Activated T-cell treated with anti-CD3 and anti-CD28 coated beads for 1 hour (primary cell): Measurements from ENCODE around the gene IQCH.

Experiments used
- DNase-seq: peaks from one replicate; pipeline ENCODE4 v3.0.0-alpha.2; 2020; ENCODE audit warnings: low read depth

The IQCH gene

GRCh38 chr15:67300266-67301025, 45.9 kb downstream of the IQCH start:
- DNase-seq: no peak

- DNase-seq: no peak
These were observed 49.1 kb downstream of the IQCH start for GRCh38 chr15:67303490-67304363.

- no peak for DNase-seq
These were observed 50.2 kb downstream of the IQCH start for GRCh38 chr15:67304778-67305177.

DNA sequence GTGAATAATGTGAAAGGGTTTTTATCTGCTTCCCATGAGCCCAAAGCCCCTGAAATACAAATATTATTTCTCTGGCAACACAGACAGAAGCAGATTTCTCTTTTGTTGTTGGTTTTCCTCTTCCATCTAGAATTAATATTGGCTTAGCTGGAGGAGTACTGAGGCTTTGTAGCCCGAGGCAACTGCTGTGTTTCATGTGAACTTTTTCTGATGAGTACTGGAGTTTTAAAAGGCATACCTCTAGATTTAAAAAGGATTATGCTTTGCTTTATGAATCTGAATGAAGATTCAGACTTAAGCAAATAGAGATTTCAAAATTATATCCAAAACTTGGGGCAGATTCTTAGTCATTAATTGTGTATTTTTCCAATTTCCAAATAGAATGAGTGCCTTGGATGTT, 50.9 kb downstream of the IQCH start:
- DNase-seq: no peak

DNA sequence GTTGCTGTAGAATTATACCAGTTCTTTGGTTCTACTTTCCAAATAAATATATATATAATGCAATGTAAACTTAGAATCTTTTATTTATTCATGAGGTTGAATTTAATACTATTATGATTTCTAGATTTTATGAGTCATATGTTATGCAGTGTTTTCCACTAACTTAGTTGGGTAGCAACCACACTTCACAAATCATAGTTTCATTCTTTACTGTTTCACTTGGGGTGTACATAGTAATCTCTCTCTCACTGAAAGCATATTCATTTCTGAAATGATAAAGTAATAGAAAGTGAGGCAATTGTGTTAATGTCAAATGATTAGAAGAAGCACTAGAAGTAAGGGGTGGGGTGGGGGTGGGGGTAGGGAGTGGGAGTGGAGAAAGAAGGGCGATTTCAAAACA, 52.6 kb downstream of the IQCH start:
- no peak for DNase-seq

DNA sequence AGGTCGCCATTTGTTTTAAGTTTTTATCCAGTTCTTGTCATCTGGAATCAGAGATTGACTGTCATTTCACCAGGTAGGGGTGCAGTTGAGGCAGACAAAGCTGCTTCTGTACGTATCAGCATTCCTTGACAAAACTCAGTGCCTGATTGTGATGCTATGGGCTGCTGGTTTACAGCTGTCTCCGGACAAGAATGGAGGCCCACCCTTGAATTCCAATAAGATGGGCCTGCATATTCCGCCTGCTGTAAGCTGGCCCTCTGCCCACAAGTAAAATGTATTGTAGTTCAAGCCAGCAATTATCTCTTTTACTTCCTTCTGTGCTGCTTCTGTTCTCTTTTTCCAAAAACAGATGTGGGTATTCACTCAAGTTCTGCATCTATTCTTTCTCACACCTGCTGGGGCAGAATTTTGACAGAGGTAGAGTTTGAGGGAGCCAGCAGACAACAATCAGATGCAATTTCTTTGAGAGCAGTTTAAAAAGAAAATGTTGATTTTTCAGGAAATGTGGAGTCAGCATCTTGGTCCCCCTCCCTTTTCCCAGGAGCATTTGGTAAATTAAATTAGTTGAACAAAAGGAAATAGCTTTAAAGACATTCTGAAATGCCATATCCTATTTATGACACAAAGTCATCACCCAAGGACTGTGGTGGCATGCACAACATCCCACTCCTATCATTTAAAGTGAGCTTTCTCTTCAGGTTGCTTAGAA, 53.5 kb downstream of the IQCH start:
- DNase-seq: no peak

- DNase-seq: no peak
These were observed 57.1 kb downstream of the IQCH start for GRCh38 chr15:67311731-67312130.

DNA sequence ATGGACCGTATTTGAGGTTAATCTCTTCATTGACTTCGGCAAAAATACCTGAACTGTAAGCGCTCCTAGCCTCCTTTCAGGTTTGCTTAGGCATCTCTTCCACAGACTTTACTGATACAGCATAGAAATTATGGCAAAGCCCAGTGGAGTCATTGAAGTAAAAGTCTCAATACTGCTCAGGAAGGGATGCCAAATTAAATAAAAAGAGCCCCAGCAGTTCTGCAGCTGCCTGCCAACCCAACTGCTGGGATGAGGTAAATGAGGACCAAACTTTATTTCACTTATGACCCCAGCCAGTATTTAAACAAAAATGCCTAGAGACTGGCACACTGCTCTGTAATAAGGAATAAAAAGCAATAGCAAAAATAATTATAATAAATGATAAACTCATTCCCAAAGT, 65.4 kb downstream of the IQCH start:
- DNase-seq: no peak

- DNase-seq: no peak
These were observed 66.8 kb downstream of the IQCH start for GRCh38 chr15:67321352-67321751.

GRCh38 chr15:67322481-67322880, 67.9 kb downstream of the IQCH start:
- no peak for DNase-seq

DNA sequence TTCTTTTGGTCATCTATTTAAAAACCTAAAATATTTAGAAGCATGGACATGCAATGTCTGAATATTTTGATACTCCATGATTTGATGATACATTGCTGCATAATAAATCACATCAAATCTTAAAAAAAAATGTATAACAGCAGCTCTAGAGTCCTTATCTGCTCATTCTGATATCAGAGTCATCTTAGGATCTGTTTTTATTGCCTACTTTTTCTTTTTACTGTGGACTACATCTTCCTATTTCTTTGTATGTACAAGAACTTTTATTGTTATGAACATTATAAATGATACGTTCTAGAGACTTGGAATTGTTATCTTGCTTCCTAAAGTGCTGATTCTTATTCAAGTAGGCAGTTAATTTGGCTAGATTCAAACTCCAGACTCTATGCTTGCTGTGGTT, 72.7 kb downstream of the IQCH start:
- no peak for DNase-seq

DNA sequence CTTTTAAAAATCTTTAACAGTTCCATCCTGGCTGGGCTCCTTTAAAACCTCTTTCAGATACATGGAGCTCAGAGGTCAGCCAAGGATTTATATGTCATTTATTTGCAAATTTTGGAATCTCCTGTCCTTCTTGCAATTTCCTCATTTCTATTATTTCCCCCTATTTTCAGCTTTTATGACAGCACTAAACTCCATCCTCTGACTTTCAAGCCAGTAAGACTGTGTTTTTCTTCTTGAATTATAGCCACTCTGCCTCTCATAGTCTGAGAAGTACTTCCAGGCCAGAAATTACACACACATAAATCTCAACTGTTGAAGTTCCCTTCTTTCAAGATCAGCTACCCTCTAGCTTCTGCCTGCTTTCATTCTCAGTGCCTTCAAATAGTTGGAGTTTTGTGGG, 73.2 kb downstream of the IQCH start:
- DNase-seq: no peak

- no peak for DNase-seq
These were observed 75.6 kb downstream of the IQCH start for GRCh38 chr15:67329984-67330733.

GRCh38 chr15:67331676-67332075, 77.1 kb downstream of the IQCH start:
- DNase-seq: no peak

DNA sequence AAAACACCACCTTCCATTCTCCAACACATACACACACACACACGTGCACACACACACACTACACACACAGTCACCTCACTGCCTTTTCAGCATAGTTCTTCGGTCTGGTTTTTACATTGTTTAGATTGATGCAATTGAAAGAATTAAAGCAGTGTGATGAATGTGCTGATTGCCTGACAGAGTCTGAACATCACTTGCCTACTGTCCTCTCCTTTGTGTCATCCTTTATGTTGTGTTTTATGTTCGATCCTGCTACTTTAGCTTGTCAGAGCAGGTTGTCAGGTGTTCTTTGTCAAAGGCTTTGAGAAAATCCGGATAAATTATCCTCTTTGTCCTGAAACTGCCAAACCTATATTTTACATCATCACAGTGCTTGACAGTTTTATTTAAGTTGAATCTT, 80.4 kb downstream of the IQCH start:
- no peak for DNase-seq

GRCh38 chr15:67335534-67336222, 81.1 kb downstream of the IQCH start:
- no peak for DNase-seq

DNA sequence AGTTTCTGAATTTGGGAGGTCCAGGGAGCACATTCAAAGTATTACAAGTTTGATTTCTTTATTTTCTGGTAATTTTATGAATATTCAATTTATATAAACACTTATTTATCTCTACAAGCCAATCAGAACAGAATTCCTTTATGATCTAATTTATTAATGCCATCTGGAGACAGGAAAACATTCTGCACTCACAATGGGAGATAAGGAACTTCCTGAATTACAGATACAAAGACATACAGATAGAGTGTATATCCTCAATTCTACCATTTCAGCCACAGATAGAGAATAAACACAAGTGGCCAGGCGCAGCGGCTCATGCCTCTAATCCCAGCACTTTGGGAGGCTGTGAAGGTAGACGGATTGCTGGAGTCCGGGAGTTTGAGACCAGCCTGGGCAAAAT, 86.0 kb downstream of the IQCH start:
- no peak for DNase-seq

GRCh38 chr15:67341539-67341938, 87.0 kb downstream of the IQCH start:
- no peak for DNase-seq

DNA sequence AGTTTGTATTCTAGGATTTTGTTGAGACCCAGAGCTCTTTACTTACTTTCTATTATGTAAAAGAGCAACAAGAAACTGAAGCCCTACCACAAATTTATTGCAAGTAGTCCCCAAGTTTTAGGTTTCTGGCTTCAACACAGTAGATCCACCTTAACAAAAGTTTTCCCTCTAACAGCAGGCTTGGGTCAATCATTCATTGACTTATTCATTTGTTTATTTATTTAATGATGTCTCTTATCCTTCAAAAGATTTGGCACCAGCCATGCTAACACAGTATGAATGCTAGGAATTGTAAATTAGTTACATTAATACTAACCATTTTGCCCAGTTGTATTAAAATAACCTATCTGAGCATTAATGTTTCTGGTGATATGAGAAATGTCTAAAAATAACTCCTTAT, 88.6 kb downstream of the IQCH start:
- no peak for DNase-seq

DNA sequence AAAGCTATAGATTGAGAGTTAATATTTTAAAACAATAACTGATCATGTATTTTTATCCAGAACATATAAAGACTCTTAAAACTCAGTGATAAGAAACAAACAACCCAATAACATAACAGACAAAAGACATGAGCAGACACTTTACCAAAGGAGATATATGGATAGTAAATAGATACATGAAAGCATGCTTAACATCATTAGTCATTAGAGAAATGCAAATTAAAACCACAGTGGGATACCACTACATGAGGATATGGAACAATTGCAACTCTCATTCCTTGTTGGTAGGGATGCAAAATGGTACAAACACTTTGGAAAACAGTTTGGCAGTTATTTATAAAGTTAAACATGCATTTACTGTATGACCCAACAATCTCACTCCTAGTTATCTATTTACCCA, 95.0 kb downstream of the IQCH start:
- DNase-seq: no peak

DNA sequence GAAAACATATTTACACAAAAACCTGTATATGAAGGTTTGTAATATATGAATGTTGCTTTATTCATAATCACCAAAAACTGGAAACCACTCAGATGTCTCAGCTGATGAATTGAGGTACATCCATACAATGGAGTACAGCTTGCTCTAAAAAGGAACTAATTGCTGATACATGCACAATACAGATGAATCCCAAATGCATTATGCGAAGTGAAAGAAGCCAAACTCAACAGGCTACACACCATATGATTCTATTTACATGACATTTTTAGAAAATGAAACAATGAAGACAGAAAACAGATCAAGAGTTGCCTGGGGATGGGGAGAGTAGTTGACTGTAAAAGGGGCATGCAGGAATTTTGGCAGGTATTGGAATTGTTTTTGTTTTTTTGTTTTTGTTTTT, 95.5 kb downstream of the IQCH start:
- no peak for DNase-seq

DNA sequence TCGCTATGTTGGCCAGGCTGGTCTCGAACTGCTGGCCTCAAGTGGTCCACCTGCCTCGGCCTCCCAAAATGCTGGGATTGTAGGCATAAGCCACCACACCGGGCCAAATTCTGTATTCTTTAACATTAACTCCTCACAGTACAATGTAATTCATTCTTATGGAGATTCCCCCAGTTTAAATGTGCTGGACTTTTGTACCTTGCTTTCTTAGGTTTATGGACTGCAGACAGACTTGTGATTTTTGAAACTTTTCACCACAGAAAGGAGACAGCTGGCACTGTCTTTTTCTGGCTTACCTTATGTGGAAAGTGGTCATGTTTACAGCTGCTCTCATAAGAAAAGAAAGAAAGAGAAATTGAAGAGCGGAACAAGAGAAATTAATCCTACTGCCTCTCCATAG, 103.8 kb downstream of the IQCH start:
- no peak for DNase-seq
